Stimulated activated CD4-positive, alpha-beta T cell treated with anti-CD3 and anti-CD28 coated beads, Interleukin-2, amount 100 ng/mL, for 24 hours (primary cell): ENCODE measurements around the gene NUTM2A.
"Not testable (repeated sequence)": the region's sequence is repeated elsewhere in the genome, so short reads cannot be mapped to it uniquely, and the experiment has no call there.

Source experiments
- DNase-seq, 2 donors: peaks; one replicate each; pipeline ENCODE4 v3.0.0-alpha.2; 2020

NUTM2A gene, protein sequence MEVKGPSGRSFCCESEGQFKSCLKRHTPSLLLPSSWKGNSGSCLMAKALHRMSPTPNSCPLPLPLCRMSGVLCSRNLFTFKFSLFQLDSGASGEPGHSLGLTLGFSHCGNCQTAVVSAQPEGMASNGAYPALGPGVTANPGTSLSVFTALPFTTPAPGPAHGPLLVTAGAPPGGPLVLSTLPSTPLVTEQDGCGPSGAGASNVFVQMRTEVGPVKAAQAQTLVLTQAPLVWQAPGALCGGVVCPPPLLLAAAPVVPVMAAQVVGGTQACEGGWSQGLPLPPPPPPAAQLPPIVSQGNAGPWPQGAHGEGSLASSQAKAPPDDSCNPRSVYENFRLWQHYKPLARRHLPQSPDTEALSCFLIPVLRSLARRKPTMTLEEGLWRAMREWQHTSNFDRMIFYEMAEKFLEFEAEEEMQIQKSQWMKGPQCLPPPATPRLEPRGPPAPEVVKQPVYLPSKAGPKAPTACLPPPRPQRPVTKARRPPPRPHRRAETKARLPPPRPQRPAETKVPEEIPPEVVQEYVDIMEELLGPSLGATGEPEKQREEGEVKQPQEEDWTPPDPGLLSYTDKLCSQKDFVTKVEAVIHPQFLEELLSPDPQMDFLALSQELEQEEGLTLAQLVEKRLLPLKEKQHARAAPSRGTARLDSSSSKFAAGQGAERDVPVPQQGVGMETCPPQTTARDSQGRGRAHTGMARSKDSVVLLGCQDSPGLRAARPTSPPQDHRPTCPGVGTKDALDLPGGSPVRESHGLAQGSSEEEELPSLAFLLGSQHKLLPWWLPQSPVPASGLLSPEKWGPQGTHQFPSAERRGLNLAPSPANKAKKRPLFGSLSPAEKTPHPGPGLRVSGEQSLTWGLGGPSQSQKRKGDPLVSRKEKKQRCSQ

DNA sequence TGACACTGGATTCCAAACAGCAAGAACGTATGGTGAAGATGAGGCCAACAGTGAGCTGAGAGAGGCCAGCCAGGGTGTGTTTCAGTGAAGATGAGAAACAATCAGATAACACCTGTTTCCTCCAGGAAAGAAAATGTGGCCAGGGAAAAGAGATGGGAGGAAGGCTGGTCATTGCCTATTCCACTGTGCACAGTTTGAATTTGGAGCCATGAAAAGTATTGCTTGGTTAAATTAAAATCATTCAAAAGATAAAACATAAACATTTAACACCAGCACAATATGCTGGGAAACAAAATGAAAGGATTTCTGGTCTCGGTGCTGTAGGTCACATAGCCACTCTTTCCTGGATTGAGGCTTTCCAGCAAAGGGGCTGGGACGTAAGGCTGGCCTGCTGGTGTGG is at the start of gene NUTM2A:
Gene NUTM2A, plus strand, starts transcription at position 301 of the 400 bp plus-strand sequence. CDS start 383 bp downstream, outside the sequence.
- not testable (repeated sequence) for DNase-seq

DNA sequence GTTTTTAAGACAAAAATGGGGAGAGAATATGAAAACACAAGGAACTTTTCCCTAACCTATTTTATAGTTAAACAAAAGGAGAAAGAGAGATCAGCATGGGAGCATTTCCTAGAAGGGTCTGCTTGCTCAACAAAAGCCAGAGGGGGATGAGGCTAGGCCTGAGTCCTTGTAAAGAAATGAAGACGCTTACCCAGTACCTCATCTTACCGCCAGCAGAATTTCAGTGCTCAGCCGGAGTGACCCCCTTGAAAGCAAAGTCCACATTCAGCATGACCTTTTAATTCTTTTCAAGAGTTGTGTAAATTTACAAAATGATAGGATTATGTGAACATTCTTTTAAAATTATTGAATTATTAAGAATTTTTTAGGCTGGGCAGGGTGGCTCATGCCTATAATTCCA is 47.7 kb upstream of the NUTM2A start:
- DNase-seq = not testable (repeated sequence)

- DNase-seq = not testable (repeated sequence)
These were observed 40.8 kb upstream of the NUTM2A start for GRCh38 chr10:87184421-87184820.

DNA sequence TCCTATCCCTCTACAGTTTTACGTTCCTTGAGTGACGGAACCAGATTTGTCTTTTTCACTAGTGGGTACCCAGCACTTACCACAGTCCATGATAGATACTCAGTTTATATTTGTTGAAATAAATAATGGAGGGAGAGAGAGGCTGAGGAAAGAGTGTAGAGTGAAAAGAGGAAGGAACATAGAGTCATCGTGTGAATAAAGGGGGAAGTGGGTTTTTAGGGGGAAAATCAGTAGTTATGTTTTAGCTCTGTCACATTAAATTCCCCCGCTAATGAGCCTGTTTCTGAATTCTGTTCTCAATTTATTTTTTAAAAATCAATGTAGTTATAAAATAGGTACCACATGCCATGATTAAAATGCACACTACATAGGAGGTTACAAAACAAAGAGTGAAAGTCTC is 39.2 kb upstream of the NUTM2A start:
- not testable (repeated sequence) for DNase-seq

GRCh38 chr10:87187573-87187972 is 37.7 kb upstream of the NUTM2A start:
- not testable (repeated sequence) for DNase-seq

DNA sequence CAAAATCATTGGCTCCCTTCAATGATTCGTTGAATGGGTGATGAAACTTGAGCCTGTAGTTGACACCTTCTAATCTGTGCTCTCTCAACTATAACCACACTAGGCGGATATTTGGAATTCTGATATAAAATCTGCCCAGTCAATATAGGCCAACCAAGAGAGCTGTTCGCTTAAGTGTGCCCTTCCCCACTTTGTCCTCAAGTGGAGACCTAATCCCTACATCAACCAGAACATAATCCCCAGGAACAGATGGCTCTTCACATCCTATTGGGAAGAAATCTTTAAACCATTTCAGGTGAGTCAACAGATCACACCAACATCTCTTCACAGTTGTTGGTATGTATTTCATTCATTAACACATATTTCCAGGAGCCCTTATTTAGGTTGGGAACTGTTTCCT is 33.4 kb upstream of the NUTM2A start:
- DNase-seq = not testable (repeated sequence)

GRCh38 chr10:87200924-87201323 is 24.3 kb upstream of the NUTM2A start:
- DNase-seq = not testable (repeated sequence)

DNA sequence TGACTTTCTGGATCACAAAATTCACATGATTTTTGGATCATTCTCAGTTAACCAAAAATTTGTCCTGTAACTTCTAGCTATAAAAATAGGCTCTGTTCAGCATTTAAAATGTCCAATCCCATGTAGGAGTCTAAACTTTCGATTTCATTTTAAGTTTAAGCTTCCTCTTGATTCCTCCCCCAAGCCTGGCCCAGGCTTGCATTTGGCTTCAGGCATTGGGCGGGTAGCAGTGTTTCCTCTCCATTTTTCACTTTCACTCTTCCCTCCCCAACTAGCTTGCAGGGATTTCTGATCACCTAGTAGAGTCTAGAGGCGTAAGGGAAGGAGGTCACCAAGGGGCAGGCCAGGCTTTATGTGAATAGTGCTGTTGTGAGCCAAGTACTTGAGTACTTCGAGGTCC is 20.4 kb upstream of the NUTM2A start:
- not testable (repeated sequence) for DNase-seq

DNA sequence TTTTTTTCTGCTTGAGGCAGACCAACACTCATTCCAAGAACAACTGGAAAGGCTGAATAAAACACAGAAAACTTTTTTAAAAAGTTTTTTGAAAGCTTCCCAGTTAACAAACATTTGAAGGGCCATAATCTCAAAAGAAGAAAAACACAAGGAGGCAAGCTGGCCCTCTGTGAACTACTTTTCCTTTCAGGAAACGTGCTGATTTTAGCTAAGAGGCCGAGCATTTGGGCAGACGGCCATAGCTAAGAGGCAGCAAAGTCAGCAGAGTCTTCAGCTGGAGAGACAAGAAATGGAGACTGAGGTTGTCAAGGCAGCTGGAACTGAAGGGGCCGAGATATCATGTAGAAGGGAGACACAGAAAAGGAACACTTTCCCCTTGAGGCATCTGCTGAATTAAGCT is 18.3 kb upstream of the NUTM2A start:
- not testable (repeated sequence) for DNase-seq

- DNase-seq = not testable (repeated sequence)
These were observed 14.9 kb upstream of the NUTM2A start for GRCh38 chr10:87210309-87210708.

- DNase-seq = not testable (repeated sequence)
These were observed 13.4 kb upstream of the NUTM2A start for GRCh38 chr10:87211848-87212247.

DNA sequence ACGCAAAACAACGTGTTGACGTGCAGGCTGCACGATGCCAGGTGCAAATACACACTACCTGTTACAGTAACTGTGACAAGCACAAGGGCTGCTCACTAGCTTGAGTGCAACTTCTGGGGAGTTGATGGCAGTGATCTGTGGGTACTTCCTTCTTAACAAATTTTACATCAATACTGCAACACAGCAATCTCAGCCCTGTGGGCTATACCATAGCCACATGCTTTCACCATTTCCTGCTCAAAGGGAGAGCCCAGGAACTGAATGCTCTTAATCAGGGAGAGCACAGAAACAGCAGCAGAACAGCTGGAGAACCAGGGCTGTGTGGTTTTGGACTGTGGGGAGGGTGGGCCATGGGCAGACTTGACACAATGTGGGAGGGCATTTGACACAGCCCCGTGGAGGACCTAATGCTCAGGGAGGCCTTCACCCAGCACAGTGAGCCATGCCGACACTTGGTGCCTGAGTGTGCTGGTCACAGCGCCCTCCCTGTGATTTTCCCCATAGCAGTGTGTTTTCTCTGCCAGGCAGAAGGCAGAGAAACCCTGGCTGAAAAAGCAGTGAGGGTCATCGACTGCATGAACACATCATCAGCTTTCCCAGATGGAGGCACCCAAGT is 12.0 kb upstream of the NUTM2A start:
- not testable (repeated sequence) for DNase-seq

GRCh38 chr10:87213806-87214205 is 11.4 kb upstream of the NUTM2A start:
- DNase-seq = not testable (repeated sequence)

DNA sequence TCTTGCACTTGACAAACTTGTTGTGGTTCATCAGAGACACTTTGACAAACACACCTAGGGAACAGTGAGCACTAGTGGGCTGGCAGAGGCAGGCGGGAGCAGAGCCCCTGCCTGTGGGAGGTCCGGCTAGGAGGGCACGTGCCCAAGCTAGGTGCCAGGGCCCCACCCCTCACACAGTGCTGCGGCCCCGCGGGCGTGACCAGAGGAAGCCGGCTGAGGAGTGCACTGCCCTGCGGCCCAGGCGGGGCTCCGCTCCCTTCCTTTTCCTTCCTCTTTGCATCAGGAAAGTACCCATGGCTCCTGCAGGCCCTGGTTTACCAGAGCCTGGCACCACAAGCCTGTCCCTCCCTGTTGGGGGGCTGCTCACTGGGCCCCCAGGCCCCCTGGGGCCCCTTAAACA is 9.1 kb upstream of the NUTM2A start:
- not testable (repeated sequence) for DNase-seq

GRCh38 chr10:87219370-87219769 is 5.9 kb upstream of the NUTM2A start:
- DNase-seq = not testable (repeated sequence)

- not testable (repeated sequence) for DNase-seq
These were observed 2.5 kb upstream of the NUTM2A start for GRCh38 chr10:87222789-87223188.

DNA sequence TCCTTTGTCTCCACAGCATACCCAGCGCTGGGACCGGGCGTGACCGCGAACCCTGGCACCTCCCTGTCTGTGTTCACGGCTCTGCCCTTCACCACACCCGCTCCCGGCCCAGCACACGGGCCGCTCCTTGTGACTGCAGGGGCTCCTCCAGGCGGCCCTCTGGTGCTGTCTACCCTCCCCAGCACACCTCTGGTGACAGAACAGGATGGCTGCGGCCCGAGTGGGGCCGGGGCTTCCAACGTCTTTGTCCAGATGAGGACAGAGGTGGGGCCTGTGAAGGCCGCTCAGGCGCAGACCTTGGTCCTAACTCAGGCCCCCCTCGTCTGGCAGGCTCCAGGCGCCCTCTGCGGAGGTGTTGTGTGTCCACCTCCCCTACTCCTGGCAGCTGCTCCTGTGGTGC is 3.0 kb downstream of the NUTM2A start:
- DNase-seq = not testable (repeated sequence)

GRCh38 chr10:87229211-87229610 is 4.0 kb downstream of the NUTM2A start:
- not testable (repeated sequence) for DNase-seq

DNA sequence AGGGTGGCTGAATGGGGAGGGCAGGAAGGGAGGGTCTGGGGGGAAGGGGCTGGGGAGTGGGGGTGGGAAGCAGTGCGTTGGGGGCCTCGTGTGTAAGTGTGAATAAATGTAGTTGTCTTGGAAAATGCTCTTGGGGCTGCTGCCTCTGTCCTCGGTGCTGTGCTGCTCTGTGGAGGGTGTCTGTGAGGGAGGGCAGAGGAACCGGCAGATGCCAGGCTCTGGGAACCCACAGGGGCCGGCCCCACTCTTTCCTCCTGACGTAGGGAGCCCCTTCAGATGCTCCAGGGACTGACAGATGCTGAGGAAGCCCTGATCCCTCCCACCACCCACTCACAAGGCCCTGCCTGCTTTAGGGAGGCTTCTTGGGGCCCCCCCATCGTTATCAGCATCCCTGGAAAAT is 9.6 kb downstream of the NUTM2A start:
- not testable (repeated sequence) for DNase-seq

DNA sequence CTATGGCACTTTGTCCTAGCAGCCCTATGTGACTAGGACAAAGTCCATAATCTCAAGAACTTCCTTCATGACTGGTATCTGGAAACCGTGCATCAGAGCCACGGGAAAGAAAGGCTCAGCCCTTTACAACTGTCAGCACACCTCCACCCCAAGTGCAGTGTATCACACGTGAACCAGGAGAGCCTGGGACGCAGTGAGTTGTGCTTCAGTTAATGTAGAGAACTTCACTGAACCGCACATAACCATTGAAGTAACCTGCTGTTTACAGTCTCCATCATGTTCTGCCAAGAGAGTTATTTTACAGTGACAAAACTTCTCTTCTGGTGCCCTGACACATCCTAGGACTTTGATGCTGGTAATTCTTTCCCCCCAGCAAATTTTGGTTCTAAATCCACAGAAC is 12.0 kb downstream of the NUTM2A start:
- DNase-seq = not testable (repeated sequence)

- DNase-seq = not testable (repeated sequence)
These were observed 14.1 kb downstream of the NUTM2A start for GRCh38 chr10:87239346-87239808.

DNA sequence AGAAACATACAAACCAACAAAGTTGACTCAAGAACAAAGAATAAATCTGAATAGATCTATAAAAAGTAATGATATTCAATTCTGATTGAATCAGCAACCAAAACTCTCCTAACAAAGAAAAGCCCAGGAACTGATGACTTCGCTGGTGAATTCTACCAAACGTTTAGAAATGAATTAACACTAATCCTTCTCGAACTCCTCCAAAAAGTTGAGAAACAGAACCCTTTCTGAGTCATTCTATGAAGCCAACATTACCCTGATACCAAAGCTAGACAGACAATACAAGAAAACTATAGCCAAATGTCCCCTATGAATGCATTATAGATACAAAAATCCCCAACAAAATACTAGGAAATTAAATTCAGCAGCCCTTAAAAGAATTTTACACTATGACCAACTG is 16.9 kb downstream of the NUTM2A start:
- DNase-seq = not testable (repeated sequence)

DNA sequence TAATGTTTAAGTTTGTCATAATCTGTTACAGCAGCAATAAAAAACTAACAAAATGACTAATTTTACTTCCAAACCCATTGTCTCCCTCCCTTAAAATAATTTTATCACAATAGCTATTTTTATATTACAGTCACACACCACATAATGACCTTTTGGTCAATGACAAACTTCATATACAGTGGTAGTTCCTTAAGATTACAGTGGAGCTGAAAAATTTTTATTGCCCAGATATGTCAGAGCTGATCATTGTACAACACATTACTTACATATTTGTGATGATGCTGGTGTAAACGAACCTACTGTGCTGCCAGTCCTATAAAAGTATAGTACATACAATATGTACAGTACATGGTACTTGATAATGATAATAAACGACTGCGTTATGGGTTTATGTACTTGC is 22.1 kb downstream of the NUTM2A start:
- not testable (repeated sequence) for DNase-seq
